Adipocyte (in vitro differentiated cells): ENCODE measurements around the gene CATSPERZ.
A peak's percentile ranks its signal among the peaks of the same experiment; 100 is the strongest.

Experiments
- DNase-seq: peaks from one replicate; pipeline ENCODE4 v3.0.0-alpha.2; 2015; ENCODE audit warnings: low read depth
- H3K27me3 ChIP-seq: replicated peaks from 2 replicates; pipeline ENCODE4 v1.7.0; 2013; ENCODE audit warnings: mild to moderate bottlenecking, low read length, moderate library complexity; ENCODE audit not compliant: control insufficient read depth, insufficient read depth
- H3K36me3 ChIP-seq: 2 replicates; pipeline ENCODE4 v1.7.0; 2013; ENCODE audit warnings: low read length, mild to moderate bottlenecking, moderate library complexity; ENCODE audit not compliant: control insufficient read depth, insufficient read depth, severe bottlenecking
- H3K4me1 ChIP-seq: 2 replicates; pipeline ENCODE4 v1.7.0; 2013; ENCODE audit warnings: mild to moderate bottlenecking, low read length, moderate library complexity; ENCODE audit not compliant: control insufficient read depth, insufficient read depth
- H3K4me3 ChIP-seq: 2 replicates; pipeline ENCODE4 v1.7.0; 2013; ENCODE audit warnings: mild to moderate bottlenecking, low read length, moderate library complexity
- H3K9ac ChIP-seq: 2 replicates; pipeline ENCODE4 v1.7.0; 2013; ENCODE audit warnings: mild to moderate bottlenecking, low read length, moderate library complexity
- H3K9me3 ChIP-seq: 2 replicates; pipeline ENCODE4 v1.7.0; 2013; ENCODE audit warnings: mild to moderate bottlenecking, low read length, moderate library complexity; ENCODE audit not compliant: control insufficient read depth

Gene CATSPERZ

DNA sequence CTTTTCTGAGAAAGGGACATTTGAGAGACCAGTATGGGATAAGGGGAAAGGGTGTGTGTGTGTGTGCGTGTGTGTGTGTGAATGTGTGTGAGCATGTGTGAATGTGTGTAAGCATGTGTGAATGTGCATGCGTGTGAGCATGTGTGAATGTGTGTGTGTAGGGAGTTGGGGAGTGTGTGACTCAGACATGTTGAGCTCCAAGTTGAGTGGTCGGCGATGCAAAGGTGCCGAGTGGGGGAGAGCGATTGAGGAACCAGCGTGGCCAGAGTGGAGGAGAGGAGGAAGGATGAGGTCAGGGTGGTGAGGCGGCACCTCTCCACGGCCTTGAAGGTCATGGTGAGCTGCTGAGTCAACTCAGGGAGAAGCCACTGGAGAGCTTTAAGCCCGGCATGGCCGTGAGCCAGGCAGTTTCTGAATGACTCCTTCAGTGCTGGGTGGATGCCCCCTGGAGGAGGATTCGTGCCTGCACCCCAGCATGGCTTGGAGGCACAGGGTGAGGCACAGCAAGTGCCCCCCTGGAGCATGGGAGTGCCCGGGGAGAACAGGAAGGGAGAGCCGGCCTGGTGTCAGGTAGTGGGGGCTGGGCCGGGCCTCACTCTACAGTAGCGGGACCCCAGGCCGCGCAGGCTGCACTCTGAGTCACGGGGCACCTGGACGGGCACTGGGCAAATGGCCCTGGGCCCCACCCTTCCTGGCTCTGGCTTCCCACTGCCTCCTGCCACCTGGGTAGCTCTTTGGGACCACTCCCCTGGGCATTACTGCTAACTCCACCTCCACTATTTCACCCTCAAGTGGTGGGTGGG lies 31.6 kb downstream of the CATSPERZ start:
- Histone ChIP-seq H3K4me1 (peaks cover 29% of the 10 kb centered on the region), H3K36me3 (no peaks in the 10 kb centered on the region), H3K9me3 (no peaks in the 10 kb centered on the region), H3K27me3 (no peaks in the 10 kb centered on the region), H3K4me3 (no peak overlapping the region), H3K9ac (no peak overlapping the region)
- DNase-seq = peak; percentile 81

DNA sequence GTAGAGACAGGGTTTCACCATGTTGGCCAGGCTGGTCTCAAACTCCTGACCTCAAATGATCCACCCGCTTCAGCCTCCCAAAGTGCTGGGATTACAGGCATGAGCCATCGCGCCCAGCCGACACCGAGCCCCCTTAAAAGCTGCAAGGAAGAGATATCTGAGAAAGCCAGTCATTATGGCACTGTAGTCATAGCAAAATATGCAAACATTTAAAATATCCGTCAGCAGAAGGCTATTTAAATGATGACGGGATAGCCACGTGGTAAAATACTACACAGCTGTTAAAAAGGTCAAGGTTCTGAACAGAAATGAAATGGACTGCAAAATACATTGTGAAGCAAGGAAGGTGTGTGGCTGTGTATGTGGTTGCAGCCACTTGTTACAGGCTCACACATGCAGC lies 33.4 kb downstream of the CATSPERZ start:
- H3K9ac ChIP-seq = no peak overlapping the region
- H3K36me3 ChIP-seq = no peaks in the 10 kb centered on the region
- H3K4me3 ChIP-seq = no peak overlapping the region
- H3K4me1 ChIP-seq = peaks cover 29% of the 10 kb centered on the region
- no peaks in the 10 kb centered on the region for H3K27me3 ChIP-seq
- no peaks in the 10 kb centered on the region for H3K9me3 ChIP-seq
- DNase-seq = no peak

DNA sequence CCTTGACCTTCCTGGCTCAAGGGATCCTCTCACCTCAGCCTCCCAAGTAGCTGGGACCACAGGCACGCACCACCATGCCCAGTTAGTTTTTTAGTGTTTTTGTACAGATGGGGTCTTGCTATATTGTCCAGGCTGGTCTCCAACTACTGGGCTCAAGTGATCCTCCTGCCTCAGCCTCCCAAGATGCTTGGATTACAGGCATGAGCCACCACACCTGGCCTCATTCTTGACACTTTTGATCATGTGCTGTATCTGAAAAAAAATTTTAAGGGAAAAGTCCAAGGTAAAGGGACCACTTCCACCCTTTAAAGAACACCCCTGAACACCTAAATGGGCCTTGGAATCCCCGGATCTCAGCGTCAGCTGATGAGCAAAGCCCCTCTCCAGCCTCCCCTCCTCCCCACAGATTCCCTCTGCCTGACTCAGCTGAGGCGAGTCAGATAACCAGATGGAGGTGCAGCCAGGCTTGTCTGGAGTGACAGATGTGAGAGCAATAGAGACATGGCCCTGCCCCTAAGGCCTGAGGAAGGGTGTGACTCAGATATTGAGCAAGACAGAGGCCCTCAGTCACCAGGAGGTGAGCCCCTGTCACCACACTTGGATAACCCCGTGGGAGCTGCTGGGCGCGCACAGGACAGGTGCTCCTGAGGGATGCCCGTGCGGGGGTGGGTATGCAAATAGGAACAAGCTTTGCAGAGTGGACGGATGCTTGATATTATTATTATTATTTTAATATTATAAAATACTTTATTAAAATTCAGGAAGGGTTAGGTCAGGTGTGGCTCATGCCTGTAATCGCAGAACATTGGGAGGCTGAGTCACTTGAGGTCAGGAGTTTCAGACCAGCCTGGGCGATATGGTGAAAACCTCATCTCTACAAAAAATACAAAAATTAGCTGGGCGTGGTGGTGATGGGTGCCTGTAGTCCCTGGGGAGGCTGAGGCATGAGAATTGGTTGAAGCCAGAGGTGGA lies 34.9 kb downstream of the CATSPERZ start:
- DNase-seq = peak; percentile 70

DNA sequence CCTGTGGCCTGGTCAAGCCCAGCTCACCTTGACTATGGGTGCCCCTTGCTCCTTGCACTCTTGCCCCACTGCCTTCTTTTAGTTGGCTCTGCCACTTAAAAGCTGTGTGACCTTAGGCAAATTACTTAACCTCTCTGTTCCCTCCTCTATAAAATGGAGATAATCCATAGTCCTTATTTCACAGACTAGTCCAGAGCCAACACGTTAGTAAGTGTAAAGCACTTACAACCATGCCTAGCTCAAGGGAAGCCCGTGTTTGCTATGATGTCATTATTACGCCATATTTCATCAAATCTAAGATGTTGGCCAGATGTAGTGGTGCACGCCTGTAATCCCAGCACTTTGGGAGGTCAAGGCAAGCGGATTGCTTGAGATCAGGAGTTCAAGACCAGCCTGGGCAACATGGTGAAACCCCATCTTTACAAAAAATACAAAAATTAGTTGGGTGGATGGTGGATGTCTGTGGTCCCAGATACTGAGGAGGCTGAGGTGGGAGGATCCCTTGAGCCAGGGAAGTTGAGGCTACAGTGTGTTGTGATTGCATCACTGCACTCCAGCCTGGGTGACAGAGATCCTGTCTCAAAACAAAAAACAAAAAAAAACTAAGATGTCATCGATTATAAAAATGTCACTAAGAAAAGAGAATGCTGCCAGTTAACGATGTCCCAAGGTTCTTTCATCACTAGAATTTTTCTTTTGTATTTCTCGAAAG lies 37.5 kb downstream of the CATSPERZ start:
- Histone ChIP-seq H3K4me1 (peaks cover 10% of the 10 kb centered on the region), H3K36me3 (no peaks in the 10 kb centered on the region), H3K9ac (no peak overlapping the region), H3K4me3 (no peak overlapping the region), H3K9me3 (no peaks in the 10 kb centered on the region), H3K27me3 (peaks cover 4% of the 10 kb centered on the region)
- DNase-seq = no peak

More for the DNA sequence above, 34.9 kb downstream of the CATSPERZ start:
- H3K4me3 ChIP-seq = no peak overlapping the region
- H3K9me3 ChIP-seq = no peaks in the 10 kb centered on the region
- H3K36me3 ChIP-seq = no peaks in the 10 kb centered on the region
- no peaks in the 10 kb centered on the region for H3K27me3 ChIP-seq
- H3K9ac ChIP-seq = no peak overlapping the region
- H3K4me1 ChIP-seq = peaks cover 17% of the 10 kb centered on the region

DNA sequence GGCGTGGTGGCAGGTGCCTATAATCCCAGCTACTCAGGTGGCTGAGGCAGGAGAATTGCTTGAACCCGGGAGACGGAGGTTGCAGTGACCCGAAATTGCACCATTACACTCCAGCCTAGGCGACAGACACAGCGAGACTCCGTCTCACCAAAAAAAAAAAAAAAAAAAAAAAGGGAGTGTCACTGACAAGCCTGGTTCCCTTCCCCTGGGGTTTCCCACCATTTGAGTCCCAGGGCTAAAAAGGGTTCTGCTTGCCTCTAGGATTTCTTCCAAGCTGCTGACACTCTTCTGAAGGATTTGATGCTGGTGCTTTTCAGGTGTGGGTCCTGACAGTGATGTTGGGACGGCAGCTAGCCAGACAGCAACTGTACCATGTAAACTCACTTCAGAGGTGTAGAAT lies 38.6 kb downstream of the CATSPERZ start:
- Histone ChIP-seq H3K9ac (no peak overlapping the region), H3K27me3 (peaks cover 4% of the 10 kb centered on the region), H3K9me3 (no peaks in the 10 kb centered on the region), H3K4me1 (peaks cover 10% of the 10 kb centered on the region), H3K36me3 (no peaks in the 10 kb centered on the region), H3K4me3 (no peak overlapping the region)
- DNase-seq = no peak

DNA sequence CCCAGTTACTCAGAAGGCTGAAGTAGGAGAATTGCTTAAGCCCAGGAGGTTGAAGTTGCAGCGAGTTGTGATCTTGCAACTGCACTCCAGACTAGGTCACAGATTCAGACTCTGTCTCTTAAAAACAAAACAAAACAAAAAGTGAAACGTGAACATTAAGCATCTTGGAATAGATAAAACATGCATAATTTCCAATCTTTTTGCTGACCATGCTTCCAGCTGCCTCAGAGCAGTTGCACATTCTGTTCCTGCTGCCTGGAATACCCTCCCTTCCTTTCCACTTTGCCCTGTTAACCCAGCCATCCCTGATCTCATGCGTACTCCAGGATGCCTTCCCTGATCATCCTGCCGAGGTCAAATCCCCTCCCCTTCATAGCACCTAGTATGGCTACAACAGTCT lies 39.1 kb downstream of the CATSPERZ start:
- Histone ChIP-seq H3K27me3 (peaks cover 4% of the 10 kb centered on the region), H3K9me3 (no peaks in the 10 kb centered on the region), H3K4me1 (peaks cover 10% of the 10 kb centered on the region), H3K4me3 (no peak overlapping the region), H3K9ac (no peak overlapping the region), H3K36me3 (no peaks in the 10 kb centered on the region)
- DNase-seq = no peak

DNA sequence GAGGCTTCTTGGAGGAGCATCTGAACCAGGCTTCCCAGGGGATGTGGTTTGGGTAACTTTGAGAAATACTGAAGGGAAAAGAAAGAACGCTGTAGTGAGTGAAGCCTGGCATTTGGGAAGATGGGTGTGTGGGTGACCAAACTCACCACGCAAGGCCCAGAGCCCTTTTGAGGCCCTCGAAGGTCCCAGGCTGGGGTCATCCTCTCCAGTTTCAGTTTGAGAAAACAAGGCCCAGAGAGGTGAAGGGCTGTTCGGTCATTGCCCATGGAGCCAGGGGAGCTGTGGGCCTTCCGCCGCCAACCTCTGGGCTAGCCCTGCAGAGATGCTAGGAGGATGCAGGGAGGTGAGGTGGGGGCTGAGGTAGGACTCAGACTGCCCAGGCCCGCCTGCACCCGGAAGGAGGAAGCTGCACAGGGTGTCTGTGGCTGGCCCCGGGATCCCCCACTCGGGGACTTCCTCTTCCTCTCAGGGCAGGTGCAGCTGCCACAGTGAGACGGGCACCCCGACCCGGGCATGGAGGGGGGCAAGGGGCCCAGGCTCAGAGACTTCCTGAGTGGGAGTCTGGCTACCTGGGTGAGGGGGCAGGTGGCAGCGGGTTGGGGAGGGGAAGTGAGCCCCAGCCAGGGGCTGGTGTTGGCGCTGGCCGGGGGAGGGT lies 39.7 kb downstream of the CATSPERZ start, which contains the start of gene CCDC88B:
TSS of gene CCDC88B (plus strand) at position 451 of the 655 bp plus-strand sequence. CDS start at position 514, 63 bp downstream.
- no peak within 1 kb of the TSS for H3K4me3 ChIP-seq
- H3K9me3 ChIP-seq = no peaks in the 10 kb centered on the region
- H3K4me1 ChIP-seq = peaks cover 8% of the 10 kb centered on the region
- peaks cover 4% of the 10 kb centered on the region for H3K27me3 ChIP-seq
- H3K9ac ChIP-seq = no peak within 1 kb of the TSS
- H3K36me3 ChIP-seq = no peaks in the 10 kb centered on the region
- no peak for DNase-seq

DNA sequence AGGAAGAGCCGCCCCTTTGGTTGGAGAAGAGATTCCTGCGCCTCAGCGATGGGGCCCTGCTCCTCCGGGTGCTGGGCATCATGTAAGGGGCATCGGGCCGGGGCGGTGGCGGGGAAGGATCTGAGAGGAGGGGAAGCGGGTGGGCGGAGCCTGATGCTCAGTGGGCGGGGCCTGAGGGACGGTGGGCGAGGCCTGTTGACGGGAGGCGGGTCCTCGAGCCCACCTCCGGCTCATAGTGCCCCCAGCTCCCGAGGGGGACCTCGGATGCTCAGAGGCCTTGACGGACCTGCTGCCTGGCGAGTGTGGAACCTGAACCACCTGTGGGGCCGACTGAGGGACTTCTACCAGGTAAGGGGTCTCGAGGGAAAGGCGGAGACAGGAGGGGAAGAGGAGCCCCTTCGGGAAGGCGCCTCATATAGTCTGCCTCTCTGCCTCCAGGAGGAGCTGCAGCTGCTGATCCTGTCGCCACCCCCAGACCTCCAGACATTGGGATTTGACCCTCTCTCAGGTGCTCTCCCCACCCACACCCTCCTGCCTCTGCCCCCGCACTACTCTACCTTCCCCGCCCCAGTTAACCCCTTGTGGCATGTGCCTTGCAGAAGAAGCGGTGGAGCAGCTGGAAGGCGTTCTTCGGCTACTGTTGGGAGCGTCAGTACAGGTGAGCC lies 40.6 kb downstream of the CATSPERZ start:
- Histone ChIP-seq H3K36me3 (no peaks in the 10 kb centered on the region), H3K4me1 (peaks cover 6% of the 10 kb centered on the region), H3K9me3 (no peaks in the 10 kb centered on the region), H3K27me3 (peaks cover 4% of the 10 kb centered on the region), H3K4me3 (no peak overlapping the region), H3K9ac (no peak overlapping the region)
- DNase-seq = no peak

DNA sequence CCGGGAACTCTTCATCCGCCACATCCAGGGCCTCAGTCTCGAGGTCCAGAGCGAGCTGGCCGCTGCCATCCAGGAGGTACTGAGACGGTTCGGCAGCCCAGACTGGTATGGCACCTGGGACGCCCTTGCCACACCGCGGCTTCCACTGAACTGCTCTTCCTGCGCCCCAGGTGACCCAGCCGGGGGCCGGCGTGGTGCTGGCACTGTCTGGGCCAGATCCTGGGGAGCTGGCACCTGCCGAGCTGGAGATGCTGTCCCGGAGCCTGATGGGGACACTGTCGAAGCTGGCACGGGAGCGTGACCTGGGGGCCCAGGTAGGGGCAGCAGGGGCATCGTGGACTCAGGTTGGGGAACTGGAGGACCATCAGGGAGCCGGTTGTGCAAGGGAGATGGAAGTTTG lies 41.3 kb downstream of the CATSPERZ start:
- DNase-seq = no peak
- no peak overlapping the region for H3K9ac ChIP-seq

More for the DNA sequence above, 41.3 kb downstream of the CATSPERZ start:
- H3K4me1 ChIP-seq = peaks cover 6% of the 10 kb centered on the region
- H3K36me3 ChIP-seq = no peaks in the 10 kb centered on the region
- no peaks in the 10 kb centered on the region for H3K9me3 ChIP-seq
- H3K4me3 ChIP-seq = no peak overlapping the region
- H3K27me3 ChIP-seq = peaks cover 4% of the 10 kb centered on the region
